ENCODE results near the gene PLEKHA8. TPM values are rescaled to one million over a fixed set of nuclear protein-coding genes. Genes with fewer than 3 reads are reported as not detected.

Gene PLEKHA8
- total and polyA plus RNA-seq, 2 of the 8 experiments (the other 6 are each of a cell fraction or from before 2014, with no cell fraction given): 10.7 to 44.0 TPM

DNA sequence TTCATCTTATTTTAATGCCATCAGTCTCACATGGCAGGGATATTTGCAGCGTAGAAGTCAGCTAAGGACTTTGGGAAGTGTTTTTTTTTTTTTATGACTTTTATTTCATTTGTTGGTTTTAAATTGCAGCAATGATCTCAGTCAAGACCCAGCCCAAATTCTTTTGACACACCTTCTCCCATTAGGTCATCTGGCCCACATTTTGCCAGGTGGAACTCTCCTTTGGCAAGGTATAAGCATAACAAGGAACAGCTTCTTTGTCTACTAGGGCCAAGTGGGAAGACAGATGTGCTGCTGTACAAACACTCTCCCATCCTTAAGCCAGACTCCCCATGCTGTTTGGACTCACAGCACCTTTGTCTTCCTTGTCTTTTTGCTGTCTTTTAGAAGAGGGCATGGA, 41.8 kb downstream of the PLEKHA8 start (continued):
- TF ChIP-seq, protein P1, sequence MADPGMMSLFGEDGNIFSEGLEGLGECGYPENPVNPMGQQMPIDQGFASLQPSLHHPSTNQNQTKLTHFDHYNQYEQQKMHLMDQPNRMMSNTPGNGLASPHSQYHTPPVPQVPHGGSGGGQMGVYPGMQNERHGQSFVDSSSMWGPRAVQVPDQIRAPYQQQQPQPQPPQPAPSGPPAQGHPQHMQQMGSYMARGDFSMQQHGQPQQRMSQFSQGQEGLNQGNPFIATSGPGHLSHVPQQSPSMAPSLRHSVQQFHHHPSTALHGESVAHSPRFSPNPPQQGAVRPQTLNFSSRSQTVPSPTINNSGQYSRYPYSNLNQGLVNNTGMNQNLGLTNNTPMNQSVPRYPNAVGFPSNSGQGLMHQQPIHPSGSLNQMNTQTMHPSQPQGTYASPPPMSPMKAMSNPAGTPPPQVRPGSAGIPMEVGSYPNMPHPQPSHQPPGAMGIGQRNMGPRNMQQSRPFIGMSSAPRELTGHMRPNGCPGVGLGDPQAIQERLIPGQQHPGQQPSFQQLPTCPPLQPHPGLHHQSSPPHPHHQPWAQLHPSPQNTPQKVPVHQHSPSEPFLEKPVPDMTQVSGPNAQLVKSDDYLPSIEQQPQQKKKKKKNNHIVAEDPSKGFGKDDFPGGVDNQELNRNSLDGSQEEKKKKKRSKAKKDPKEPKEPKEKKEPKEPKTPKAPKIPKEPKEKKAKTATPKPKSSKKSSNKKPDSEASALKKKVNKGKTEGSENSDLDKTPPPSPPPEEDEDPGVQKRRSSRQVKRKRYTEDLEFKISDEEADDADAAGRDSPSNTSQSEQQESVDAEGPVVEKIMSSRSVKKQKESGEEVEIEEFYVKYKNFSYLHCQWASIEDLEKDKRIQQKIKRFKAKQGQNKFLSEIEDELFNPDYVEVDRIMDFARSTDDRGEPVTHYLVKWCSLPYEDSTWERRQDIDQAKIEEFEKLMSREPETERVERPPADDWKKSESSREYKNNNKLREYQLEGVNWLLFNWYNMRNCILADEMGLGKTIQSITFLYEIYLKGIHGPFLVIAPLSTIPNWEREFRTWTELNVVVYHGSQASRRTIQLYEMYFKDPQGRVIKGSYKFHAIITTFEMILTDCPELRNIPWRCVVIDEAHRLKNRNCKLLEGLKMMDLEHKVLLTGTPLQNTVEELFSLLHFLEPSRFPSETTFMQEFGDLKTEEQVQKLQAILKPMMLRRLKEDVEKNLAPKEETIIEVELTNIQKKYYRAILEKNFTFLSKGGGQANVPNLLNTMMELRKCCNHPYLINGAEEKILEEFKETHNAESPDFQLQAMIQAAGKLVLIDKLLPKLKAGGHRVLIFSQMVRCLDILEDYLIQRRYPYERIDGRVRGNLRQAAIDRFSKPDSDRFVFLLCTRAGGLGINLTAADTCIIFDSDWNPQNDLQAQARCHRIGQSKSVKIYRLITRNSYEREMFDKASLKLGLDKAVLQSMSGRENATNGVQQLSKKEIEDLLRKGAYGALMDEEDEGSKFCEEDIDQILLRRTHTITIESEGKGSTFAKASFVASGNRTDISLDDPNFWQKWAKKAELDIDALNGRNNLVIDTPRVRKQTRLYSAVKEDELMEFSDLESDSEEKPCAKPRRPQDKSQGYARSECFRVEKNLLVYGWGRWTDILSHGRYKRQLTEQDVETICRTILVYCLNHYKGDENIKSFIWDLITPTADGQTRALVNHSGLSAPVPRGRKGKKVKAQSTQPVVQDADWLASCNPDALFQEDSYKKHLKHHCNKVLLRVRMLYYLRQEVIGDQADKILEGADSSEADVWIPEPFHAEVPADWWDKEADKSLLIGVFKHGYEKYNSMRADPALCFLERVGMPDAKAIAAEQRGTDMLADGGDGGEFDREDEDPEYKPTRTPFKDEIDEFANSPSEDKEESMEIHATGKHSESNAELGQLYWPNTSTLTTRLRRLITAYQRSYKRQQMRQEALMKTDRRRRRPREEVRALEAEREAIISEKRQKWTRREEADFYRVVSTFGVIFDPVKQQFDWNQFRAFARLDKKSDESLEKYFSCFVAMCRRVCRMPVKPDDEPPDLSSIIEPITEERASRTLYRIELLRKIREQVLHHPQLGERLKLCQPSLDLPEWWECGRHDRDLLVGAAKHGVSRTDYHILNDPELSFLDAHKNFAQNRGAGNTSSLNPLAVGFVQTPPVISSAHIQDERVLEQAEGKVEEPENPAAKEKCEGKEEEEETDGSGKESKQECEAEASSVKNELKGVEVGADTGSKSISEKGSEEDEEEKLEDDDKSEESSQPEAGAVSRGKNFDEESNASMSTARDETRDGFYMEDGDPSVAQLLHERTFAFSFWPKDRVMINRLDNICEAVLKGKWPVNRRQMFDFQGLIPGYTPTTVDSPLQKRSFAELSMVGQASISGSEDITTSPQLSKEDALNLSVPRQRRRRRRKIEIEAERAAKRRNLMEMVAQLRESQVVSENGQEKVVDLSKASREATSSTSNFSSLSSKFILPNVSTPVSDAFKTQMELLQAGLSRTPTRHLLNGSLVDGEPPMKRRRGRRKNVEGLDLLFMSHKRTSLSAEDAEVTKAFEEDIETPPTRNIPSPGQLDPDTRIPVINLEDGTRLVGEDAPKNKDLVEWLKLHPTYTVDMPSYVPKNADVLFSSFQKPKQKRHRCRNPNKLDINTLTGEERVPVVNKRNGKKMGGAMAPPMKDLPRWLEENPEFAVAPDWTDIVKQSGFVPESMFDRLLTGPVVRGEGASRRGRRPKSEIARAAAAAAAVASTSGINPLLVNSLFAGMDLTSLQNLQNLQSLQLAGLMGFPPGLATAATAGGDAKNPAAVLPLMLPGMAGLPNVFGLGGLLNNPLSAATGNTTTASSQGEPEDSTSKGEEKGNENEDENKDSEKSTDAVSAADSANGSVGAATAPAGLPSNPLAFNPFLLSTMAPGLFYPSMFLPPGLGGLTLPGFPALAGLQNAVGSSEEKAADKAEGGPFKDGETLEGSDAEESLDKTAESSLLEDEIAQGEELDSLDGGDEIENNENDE (IDR thresholded peaks at IDR 0.05; ENCODE audit: insufficient replicate concordance, low read length): no peak
- TF ChIP-seq TBP (IDR thresholded peaks at IDR 0.05; ENCODE audit: low read depth, low read length): no peak
- no peak for TF ChIP-seq EGR1 (IDR thresholded peaks at IDR 0.05; ENCODE audit: borderline replicate concordance, low read depth, low read length)
